Stimulated activated effector memory CD8-positive, alpha-beta T cell treated with anti-CD3 and anti-CD28 coated beads, Interleukin-12 subunit alpha, Interleukin-12 subunit beta, amount 100 ng/mL, for 72 hours (primary cell): ENCODE data around the gene SPARC.
A peak's percentile ranks its signal among the peaks of the same experiment; 100 is the strongest.
"Not testable (repeated sequence)": the region's sequence is repeated elsewhere in the genome, so short reads cannot be mapped to it uniquely, and the experiment has no call there.

Experiments used
- ATAC-seq: fragments of 150-1000 bp; cut with Tn5 transposase; 2 replicates; pipeline ENCODE4 v1.10.0; 2021
- DNase-seq, 2 donors: peaks; one replicate each; pipeline ENCODE4 v3.0.0; 2021 to 2022; ENCODE audit warnings: low spot score in 2 of 2
- H3K27ac Mint-ChIP-seq: one replicate; pipeline ENCODE4 v1.8.0; 2022; ENCODE audit warnings: mild to moderate bottlenecking, mixed read lengths
- H3K36me3 Mint-ChIP-seq: one replicate; pipeline ENCODE4 v1.8.0; 2022; ENCODE audit warnings: mild to moderate bottlenecking, mixed read lengths
- H3K4me1 Mint-ChIP-seq: one replicate; pipeline ENCODE4 v1.8.0; 2022; ENCODE audit warnings: mixed read lengths
- H3K4me3 Mint-ChIP-seq: one replicate; pipeline ENCODE4 v1.8.0; 2022; ENCODE audit warnings: mild to moderate bottlenecking, mixed read lengths
- H3K9me3 Mint-ChIP-seq: one replicate; pipeline ENCODE4 v1.8.0; 2022; ENCODE audit warnings: mixed read lengths

SPARC gene

GRCh38 chr5:151709109-151709735 is 22.5 kb upstream of the SPARC start:
- H3K4me1 Mint-ChIP-seq = no peaks in the 10 kb centered on the region
- H3K36me3 Mint-ChIP-seq = no peaks in the 10 kb centered on the region
- peaks cover 2% of the 10 kb centered on the region for H3K9me3 Mint-ChIP-seq
- ATAC-seq (no peak), DNase-seq (no peak)
- H3K4me3 Mint-ChIP-seq = no peak overlapping the region
- H3K27ac Mint-ChIP-seq = no peak overlapping the region

GRCh38 chr5:151708126-151708525 is 21.4 kb upstream of the SPARC start:
- H3K4me3 Mint-ChIP-seq = no peak overlapping the region
- peaks cover 2% of the 10 kb centered on the region for H3K9me3 Mint-ChIP-seq
- no peak overlapping the region for H3K27ac Mint-ChIP-seq
- no peak for DNase-seq
- no peaks in the 10 kb centered on the region for H3K4me1 Mint-ChIP-seq
- no peak for ATAC-seq
- H3K36me3 Mint-ChIP-seq = no peaks in the 10 kb centered on the region

GRCh38 chr5:151707567-151707966 is 20.9 kb upstream of the SPARC start:
- Mint-ChIP-seq H3K27ac (no peak overlapping the region), H3K9me3 (no peaks in the 10 kb centered on the region), H3K36me3 (no peaks in the 10 kb centered on the region), H3K4me1 (no peaks in the 10 kb centered on the region), H3K4me3 (no peak overlapping the region)
- no peak for DNase-seq
- ATAC-seq = no peak

- DNase-seq (no peak), ATAC-seq (no peak)
- H3K4me1 Mint-ChIP-seq = no peaks in the 10 kb centered on the region
- H3K27ac Mint-ChIP-seq = no peak overlapping the region
- H3K36me3 Mint-ChIP-seq = no peaks in the 10 kb centered on the region
- no peaks in the 10 kb centered on the region for H3K9me3 Mint-ChIP-seq
- no peak overlapping the region for H3K4me3 Mint-ChIP-seq
Measured at GRCh38 chr5:151706906-151707305, 20.2 kb upstream of the SPARC start.

- no peak for ATAC-seq
- H3K4me1 Mint-ChIP-seq = no peaks in the 10 kb centered on the region
- no peaks in the 10 kb centered on the region for H3K9me3 Mint-ChIP-seq
Measured at GRCh38 chr5:151703780-151704179, 17.1 kb upstream of the SPARC start.

GRCh38 chr5:151703227-151703626 is 16.5 kb upstream of the SPARC start:
- Mint-ChIP-seq H3K27ac (no peak overlapping the region), H3K36me3 (no peaks in the 10 kb centered on the region), H3K4me3 (no peak overlapping the region), H3K9me3 (no peaks in the 10 kb centered on the region), H3K4me1 (no peaks in the 10 kb centered on the region)
- peak; percentile 58 for ATAC-seq
- no peak for DNase-seq

More at GRCh38 chr5:151703780-151704179, 17.1 kb upstream of the SPARC start:
- no peak overlapping the region for H3K27ac Mint-ChIP-seq
- DNase-seq = no peak
- no peak overlapping the region for H3K4me3 Mint-ChIP-seq
- no peaks in the 10 kb centered on the region for H3K36me3 Mint-ChIP-seq

GRCh38 chr5:151700820-151701219 is 14.1 kb upstream of the SPARC start:
- Mint-ChIP-seq H3K36me3 (no peaks in the 10 kb centered on the region), H3K27ac (no peak overlapping the region), H3K4me1 (no peaks in the 10 kb centered on the region), H3K4me3 (no peak overlapping the region), H3K9me3 (no peaks in the 10 kb centered on the region)
- DNase-seq (no peak), ATAC-seq (no peak)

GRCh38 chr5:151700296-151700695 is 13.6 kb upstream of the SPARC start:
- H3K4me3 Mint-ChIP-seq = no peak overlapping the region
- H3K27ac Mint-ChIP-seq = no peak overlapping the region
- DNase-seq (no peak), ATAC-seq (no peak)
- H3K9me3 Mint-ChIP-seq = no peaks in the 10 kb centered on the region
- H3K4me1 Mint-ChIP-seq = no peaks in the 10 kb centered on the region
- no peaks in the 10 kb centered on the region for H3K36me3 Mint-ChIP-seq

GRCh38 chr5:151699071-151699901 is 12.6 kb upstream of the SPARC start:
- Mint-ChIP-seq H3K36me3 (no peaks in the 10 kb centered on the region), H3K4me1 (no peaks in the 10 kb centered on the region), H3K27ac (no peak overlapping the region), H3K9me3 (no peaks in the 10 kb centered on the region), H3K4me3 (no peak overlapping the region)
- DNase-seq (no peak), ATAC-seq (no peak)

GRCh38 chr5:151698081-151698480 is 11.4 kb upstream of the SPARC start:
- DNase-seq, H3K27ac Mint-ChIP-seq, H3K4me3 Mint-ChIP-seq, ATAC-seq, H3K4me1 Mint-ChIP-seq, H3K9me3 Mint-ChIP-seq, H3K36me3 Mint-ChIP-seq: not testable (repeated sequence)

- Mint-ChIP-seq H3K4me3 (no peak overlapping the region), H3K4me1 (no peaks in the 10 kb centered on the region)
- no peak for ATAC-seq
Measured at GRCh38 chr5:151697452-151697851, 10.7 kb upstream of the SPARC start.

GRCh38 chr5:151696470-151697061 is 9.9 kb upstream of the SPARC start:
- Mint-ChIP-seq H3K36me3 (no peaks in the 10 kb centered on the region), H3K4me3 (no peak overlapping the region), H3K4me1 (no peaks in the 10 kb centered on the region), H3K27ac (peak overlapping the region; percentile 47), H3K9me3 (no peaks in the 10 kb centered on the region)
- no peak for ATAC-seq
- DNase-seq = no peak

More at GRCh38 chr5:151697452-151697851, 10.7 kb upstream of the SPARC start:
- Mint-ChIP-seq H3K9me3 (no peaks in the 10 kb centered on the region), H3K27ac (no peak overlapping the region), H3K36me3 (no peaks in the 10 kb centered on the region)
- no peak for DNase-seq

- H3K4me1 Mint-ChIP-seq = no peaks in the 10 kb centered on the region
- no peaks in the 10 kb centered on the region for H3K9me3 Mint-ChIP-seq
- H3K27ac Mint-ChIP-seq = no peak overlapping the region
- no peaks in the 10 kb centered on the region for H3K36me3 Mint-ChIP-seq
- DNase-seq (no peak), ATAC-seq (no peak)
- H3K4me3 Mint-ChIP-seq = no peak overlapping the region
Measured at GRCh38 chr5:151695464-151695863, 8.7 kb upstream of the SPARC start.

- DNase-seq (no peak), ATAC-seq (no peak)
- no peaks in the 10 kb centered on the region for H3K9me3 Mint-ChIP-seq
Measured at GRCh38 chr5:151694035-151694485, 7.3 kb upstream of the SPARC start.

GRCh38 chr5:151692312-151692711 is 5.6 kb upstream of the SPARC start:
- Mint-ChIP-seq H3K36me3 (no peaks in the 10 kb centered on the region), H3K9me3 (no peaks in the 10 kb centered on the region), H3K27ac (no peak overlapping the region), H3K4me1 (no peaks in the 10 kb centered on the region), H3K4me3 (no peak overlapping the region)
- ATAC-seq (no peak), DNase-seq (no peak)

More at GRCh38 chr5:151694035-151694485, 7.3 kb upstream of the SPARC start:
- Mint-ChIP-seq H3K36me3 (no peaks in the 10 kb centered on the region), H3K27ac (no peak overlapping the region), H3K4me1 (no peaks in the 10 kb centered on the region), H3K4me3 (no peak overlapping the region)

- DNase-seq (no peak), ATAC-seq (no peak)
- peaks cover 5% of the 10 kb centered on the region for H3K4me1 Mint-ChIP-seq
- H3K27ac Mint-ChIP-seq = no peak overlapping the region
- H3K9me3 Mint-ChIP-seq = no peaks in the 10 kb centered on the region
- no peaks in the 10 kb centered on the region for H3K36me3 Mint-ChIP-seq
- H3K4me3 Mint-ChIP-seq = no peak overlapping the region
Measured at GRCh38 chr5:151691706-151692105, 5.0 kb upstream of the SPARC start.
